Activated CD4-positive, CD25-positive, alpha-beta regulatory T cell treated with anti-CD3 and anti-CD28 coated beads, Interleukin-2, amount 50 U/mL, for 24 hours (primary cell): Measurements from ENCODE around the gene UMODL1.
A peak's percentile ranks its signal among the peaks of the same experiment; 100 is the strongest.

Experiments used
- ATAC-seq, 2 donors: fragments of 150-1000 bp; cut with Tn5 transposase; one replicate each; pipeline ENCODE4 v1.10.0; 2021; ENCODE audit warnings: mild to moderate bottlenecking in 1 of 2, moderate library complexity in 1 of 2

The UMODL1 gene

GRCh38 chr21:42153046-42153686 is 82.0 kb downstream of the UMODL1 start:
- no peak for ATAC-seq

GRCh38 chr21:42153746-42154145 is 82.6 kb downstream of the UMODL1 start:
- no peak for ATAC-seq

GRCh38 chr21:42154237-42155044 is 83.3 kb downstream of the UMODL1 start:
- ATAC-seq: no peak

GRCh38 chr21:42155045-42155855 is 84.1 kb downstream of the UMODL1 start:
- ATAC-seq: no peak

GRCh38 chr21:42156690-42157605 is 85.8 kb downstream of the UMODL1 start:
- ATAC-seq: no peak

- ATAC-seq: no peak
These were observed 86.6 kb downstream of the UMODL1 start for GRCh38 chr21:42157606-42158310.

GRCh38 chr21:42158846-42159245 is 87.7 kb downstream of the UMODL1 start:
- ATAC-seq: no peak

- no peak for ATAC-seq
These were observed 88.5 kb downstream of the UMODL1 start for GRCh38 chr21:42159560-42160110.

GRCh38 chr21:42160111-42160721 is 89.1 kb downstream of the UMODL1 start:
- ATAC-seq: no peak

GRCh38 chr21:42160765-42161164 is 89.6 kb downstream of the UMODL1 start:
- ATAC-seq: no peak

GRCh38 chr21:42161401-42161955 is 90.4 kb downstream of the UMODL1 start:
- ATAC-seq: no peak

- no peak for ATAC-seq
These were observed 91.0 kb downstream of the UMODL1 start for GRCh38 chr21:42161956-42162681.

- no peak for ATAC-seq
These were observed 91.9 kb downstream of the UMODL1 start for GRCh38 chr21:42162831-42163510.

- no peak for ATAC-seq
These were observed 92.4 kb downstream of the UMODL1 start for GRCh38 chr21:42163511-42163863.

- ATAC-seq: peak; percentile 62 to 71
These were observed 93.1 kb downstream of the UMODL1 start for GRCh38 chr21:42164064-42164789.

- ATAC-seq: no peak
These were observed 93.7 kb downstream of the UMODL1 start for GRCh38 chr21:42164818-42165217.

GRCh38 chr21:42165901-42166300 is 94.8 kb downstream of the UMODL1 start:
- no peak for ATAC-seq

GRCh38 chr21:42169758-42170157 is 98.6 kb downstream of the UMODL1 start:
- no peak for ATAC-seq
